ENCODE results near the gene LGALS9C.
"Not testable (repeated sequence)": the region's sequence is repeated elsewhere in the genome, so short reads cannot be mapped to it uniquely, and the experiment has no call there.

- not testable (repeated sequence) for TF ChIP-seq CTCF, POLR2AphosphoS5 (IDR thresholded peaks at IDR 0.05)
These were observed 49.7 kb downstream of the LGALS9C start for GRCh38 chr17:18526168-18526800.

Data from stomach (tissue), 4 donors.